K562 (cell line): ENCODE measurements around the gene MRPL10.

ENCODE experiments used
- ATF2 ChIP-seq: sonication (generic); formaldehyde crosslinking; IDR thresholded peaks from 2 replicates; pipeline ENCODE4 v1.8.1; 2022; ENCODE audit warnings: missing genetic modification reagents
- CBX5 ChIP-seq: IDR thresholded peaks from 2 replicates; pipeline ENCODE4 v1.6.1; 2014; ENCODE audit warnings: low read depth, borderline replicate concordance
- CEBPG ChIP-seq, 3 experiments: fragments of 200-800 bp in 1 of 3; sonication (Bioruptor generic) in 1 of 3; sonication (generic) in 1 of 3; formaldehyde crosslinking in 1 of 3; IDR thresholded peaks in 2 of 3; conservative IDR thresholded peaks in 1 of 3; 2 replicates each; pipeline versions ENCODE4 v1.6.1 to v1.8.0; 2016 to 2022; ENCODE audit warnings: missing compliant biosample characterization in 2 of 3, missing genetic modification characterization in 2 of 3, mild to moderate bottlenecking in 1 of 3, missing genetic modification reagents in 1 of 3
- CHD4 ChIP-seq: fragments of 200-600 bp; sonication (generic); IDR thresholded peaks from 3 replicates; pipeline ENCODE4 v1.6.1; 2012; ENCODE audit warnings: low read depth, mild to moderate bottlenecking, mixed read lengths, low read length, inconsistent platforms; ENCODE audit not compliant: insufficient read depth, insufficient replicate concordance, poor library complexity, severe bottlenecking
- E2F4 ChIP-seq: sonication (generic); formaldehyde crosslinking; IDR thresholded peaks from 2 replicates; pipeline ENCODE4 v1.8.0; 2022; ENCODE audit warnings: mild to moderate bottlenecking, low read depth, missing genetic modification reagents
- NUFIP1 ChIP-seq: fragments of 450-650 bp; IDR thresholded peaks from 2 replicates; pipeline ENCODE4 v1.6.1; 2018; ENCODE audit not compliant: partially characterized antibody
- POLR2A ChIP-seq: fragments of 450-650 bp; conservative IDR thresholded peaks from 2 replicates; pipeline ENCODE4 v1.6.1; 2016
- YY1 ChIP-seq, 3 experiments: IDR thresholded peaks; 2 replicates each; pipeline ENCODE4 v1.6.1; 2011; ENCODE audit warnings: low read length in 2 of 3, mild to moderate bottlenecking in 2 of 3, moderate library complexity in 2 of 3, borderline replicate concordance in 1 of 3, control low read depth in 1 of 3, low read depth in 1 of 3; ENCODE audit not compliant: insufficient read depth in 3 of 3, insufficient replicate concordance in 2 of 3, control insufficient read depth in 1 of 3, insufficient read length in 1 of 3; ENCODE audit errors: extremely low read depth in 1 of 3
- ZBTB17 ChIP-seq: fragments of 450-650 bp; formaldehyde crosslinking; IDR thresholded peaks from 2 replicates; pipeline ENCODE4 v1.4.0; 2020; ENCODE audit warnings: mild to moderate bottlenecking
- ZNF253 ChIP-seq: fragments of 250-450 bp; sonication (Bioruptor Pico); conservative IDR thresholded peaks from 2 replicates; pipeline ENCODE4 v1.6.1; 2021; ENCODE audit warnings: mild to moderate bottlenecking
- TF ChIP-seq, protein P1 (sequence below): sonication (generic); formaldehyde crosslinking; IDR thresholded peaks from 2 replicates; pipeline ENCODE4 v1.8.1; 2022; ENCODE audit warnings: missing genetic modification reagents
- TF ChIP-seq, protein P2 (sequence below): fragments of 450-650 bp; formaldehyde crosslinking; IDR thresholded peaks from 2 replicates; pipeline ENCODE4 v1.4.0; 2022; ENCODE audit warnings: mild to moderate bottlenecking, moderate library complexity
- TF ChIP-seq, protein P3 (sequence below), 3 experiments: IDR thresholded peaks in 2 of 3; conservative IDR thresholded peaks in 1 of 3; 2 replicates each; pipeline ENCODE4 v1.5.1; 2011 to 2012; ENCODE audit warnings: low read length in 3 of 3, mild to moderate bottlenecking in 3 of 3, control low read depth in 2 of 3, improper control_type of control experiment in 1 of 3, inconsistent platforms in 1 of 3, low read depth in 1 of 3, mixed read lengths in 1 of 3, moderate library complexity in 1 of 3; ENCODE audit not compliant: insufficient read depth in 2 of 3
- TF ChIP-seq, protein P4 (sequence below): sonication (generic); formaldehyde crosslinking; IDR thresholded peaks from 2 replicates; pipeline ENCODE4 v1.9.0; 2022; ENCODE audit warnings: mild to moderate bottlenecking, missing genetic modification reagents

DNA sequence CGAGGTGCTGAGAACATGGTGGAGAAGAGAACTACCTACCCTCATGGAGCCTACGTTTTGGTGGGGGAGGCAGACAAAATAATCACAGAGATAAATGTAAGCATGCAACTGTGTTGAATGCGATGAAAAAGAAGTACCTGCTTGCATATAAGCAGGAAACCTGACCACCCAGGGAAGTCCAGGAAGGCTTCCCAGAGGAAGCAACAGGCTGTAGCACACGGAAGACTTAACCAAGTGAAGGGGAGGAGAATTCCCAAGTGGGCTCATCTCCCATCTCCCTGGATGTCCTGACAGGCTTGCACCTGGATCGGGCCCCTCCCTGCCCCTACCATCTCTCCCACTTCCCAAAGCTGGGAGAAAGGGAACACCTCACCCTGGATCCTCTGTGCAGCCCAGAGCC lies 7.7 kb upstream of the MRPL10 start:
- no peak for TF ChIP-seq YY1 (IDR thresholded peaks at IDR 0.05; ENCODE audit: borderline replicate concordance in 1 of 3, control insufficient read depth in 1 of 3, extremely low read depth in 1 of 3, insufficient read depth in 3 of 3, insufficient read length in 1 of 3, insufficient replicate concordance in 2 of 3, low read depth in 1 of 3, low read length in 2 of 3)
- no peak for TF ChIP-seq ZNF253
- no peak for TF ChIP-seq NUFIP1
- TF ChIP-seq, protein P1, sequence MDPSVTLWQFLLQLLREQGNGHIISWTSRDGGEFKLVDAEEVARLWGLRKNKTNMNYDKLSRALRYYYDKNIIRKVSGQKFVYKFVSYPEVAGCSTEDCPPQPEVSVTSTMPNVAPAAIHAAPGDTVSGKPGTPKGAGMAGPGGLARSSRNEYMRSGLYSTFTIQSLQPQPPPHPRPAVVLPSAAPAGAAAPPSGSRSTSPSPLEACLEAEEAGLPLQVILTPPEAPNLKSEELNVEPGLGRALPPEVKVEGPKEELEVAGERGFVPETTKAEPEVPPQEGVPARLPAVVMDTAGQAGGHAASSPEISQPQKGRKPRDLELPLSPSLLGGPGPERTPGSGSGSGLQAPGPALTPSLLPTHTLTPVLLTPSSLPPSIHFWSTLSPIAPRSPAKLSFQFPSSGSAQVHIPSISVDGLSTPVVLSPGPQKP: no peak
- no peak for TF ChIP-seq ZBTB17 (CRISPR knock-in tag)
- TF ChIP-seq, protein P2, sequence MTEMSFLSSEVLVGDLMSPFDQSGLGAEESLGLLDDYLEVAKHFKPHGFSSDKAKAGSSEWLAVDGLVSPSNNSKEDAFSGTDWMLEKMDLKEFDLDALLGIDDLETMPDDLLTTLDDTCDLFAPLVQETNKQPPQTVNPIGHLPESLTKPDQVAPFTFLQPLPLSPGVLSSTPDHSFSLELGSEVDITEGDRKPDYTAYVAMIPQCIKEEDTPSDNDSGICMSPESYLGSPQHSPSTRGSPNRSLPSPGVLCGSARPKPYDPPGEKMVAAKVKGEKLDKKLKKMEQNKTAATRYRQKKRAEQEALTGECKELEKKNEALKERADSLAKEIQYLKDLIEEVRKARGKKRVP (CRISPR knock-in tag): no peak
- TF ChIP-seq POLR2A: no peak
- TF ChIP-seq CEBPG (CRISPR knock-in tag; IDR thresholded peaks at IDR 0.05): no peak
- no peak for TF ChIP-seq CEBPG (tag; conservative IDR thresholded peaks at IDR 0.05 in 1 of 2, IDR thresholded peaks at IDR 0.05 in 1 of 2)
- TF ChIP-seq, protein P3, sequence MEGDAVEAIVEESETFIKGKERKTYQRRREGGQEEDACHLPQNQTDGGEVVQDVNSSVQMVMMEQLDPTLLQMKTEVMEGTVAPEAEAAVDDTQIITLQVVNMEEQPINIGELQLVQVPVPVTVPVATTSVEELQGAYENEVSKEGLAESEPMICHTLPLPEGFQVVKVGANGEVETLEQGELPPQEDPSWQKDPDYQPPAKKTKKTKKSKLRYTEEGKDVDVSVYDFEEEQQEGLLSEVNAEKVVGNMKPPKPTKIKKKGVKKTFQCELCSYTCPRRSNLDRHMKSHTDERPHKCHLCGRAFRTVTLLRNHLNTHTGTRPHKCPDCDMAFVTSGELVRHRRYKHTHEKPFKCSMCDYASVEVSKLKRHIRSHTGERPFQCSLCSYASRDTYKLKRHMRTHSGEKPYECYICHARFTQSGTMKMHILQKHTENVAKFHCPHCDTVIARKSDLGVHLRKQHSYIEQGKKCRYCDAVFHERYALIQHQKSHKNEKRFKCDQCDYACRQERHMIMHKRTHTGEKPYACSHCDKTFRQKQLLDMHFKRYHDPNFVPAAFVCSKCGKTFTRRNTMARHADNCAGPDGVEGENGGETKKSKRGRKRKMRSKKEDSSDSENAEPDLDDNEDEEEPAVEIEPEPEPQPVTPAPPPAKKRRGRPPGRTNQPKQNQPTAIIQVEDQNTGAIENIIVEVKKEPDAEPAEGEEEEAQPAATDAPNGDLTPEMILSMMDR (IDR thresholded peaks at IDR 0.05 in 2 of 3, conservative IDR thresholded peaks at IDR 0.05 in 1 of 3; ENCODE audit: insufficient read depth in 2 of 3, low read depth in 1 of 3, low read length in 3 of 3): no peak
- TF ChIP-seq ATF2 (CRISPR knock-in tag): no peak
- TF ChIP-seq E2F4 (CRISPR knock-in tag): no peak
- TF ChIP-seq CBX5: no peak
- TF ChIP-seq CHD4: no peak
- TF ChIP-seq, protein P4, sequence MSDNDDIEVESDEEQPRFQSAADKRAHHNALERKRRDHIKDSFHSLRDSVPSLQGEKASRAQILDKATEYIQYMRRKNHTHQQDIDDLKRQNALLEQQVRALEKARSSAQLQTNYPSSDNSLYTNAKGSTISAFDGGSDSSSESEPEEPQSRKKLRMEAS (CRISPR knock-in tag): no peak
